ENCODE data around the gene AKNA. TPM values are rescaled to one million over a fixed set of nuclear protein-coding genes. Genes with fewer than 3 reads are reported as not detected.

The AKNA gene
- total RNA-seq, 3 donors from 2014 or later, result 29.3 to 45.1 (median 44.9) TPM

GRCh38 chr9:114400772-114401171 lies 13.0 kb upstream of the AKNA start:
- H3K4me1 ChIP-seq (ENCODE audit: low read depth), result peaks cover 35% of the 10 kb centered on the region
- no peaks in the 10 kb centered on the region for H3K36me3 ChIP-seq (ENCODE audit: low read depth)
- no peaks in the 10 kb centered on the region for H3K9me3 ChIP-seq
- DNase-seq, result peak in 1 of 3 donors; percentile 7
- no peak overlapping the region for H3K4me3 ChIP-seq
- no peak for ATAC-seq
- intact Hi-C loops (cut with DNase I, micrococcal nuclease), result loop anchor here in 1 of 2 donors (10.0 kb wide), 1 partner anchor 94 kb away; no protein-coding TSS in a partner anchor
- TF ChIP-seq, protein P1, sequence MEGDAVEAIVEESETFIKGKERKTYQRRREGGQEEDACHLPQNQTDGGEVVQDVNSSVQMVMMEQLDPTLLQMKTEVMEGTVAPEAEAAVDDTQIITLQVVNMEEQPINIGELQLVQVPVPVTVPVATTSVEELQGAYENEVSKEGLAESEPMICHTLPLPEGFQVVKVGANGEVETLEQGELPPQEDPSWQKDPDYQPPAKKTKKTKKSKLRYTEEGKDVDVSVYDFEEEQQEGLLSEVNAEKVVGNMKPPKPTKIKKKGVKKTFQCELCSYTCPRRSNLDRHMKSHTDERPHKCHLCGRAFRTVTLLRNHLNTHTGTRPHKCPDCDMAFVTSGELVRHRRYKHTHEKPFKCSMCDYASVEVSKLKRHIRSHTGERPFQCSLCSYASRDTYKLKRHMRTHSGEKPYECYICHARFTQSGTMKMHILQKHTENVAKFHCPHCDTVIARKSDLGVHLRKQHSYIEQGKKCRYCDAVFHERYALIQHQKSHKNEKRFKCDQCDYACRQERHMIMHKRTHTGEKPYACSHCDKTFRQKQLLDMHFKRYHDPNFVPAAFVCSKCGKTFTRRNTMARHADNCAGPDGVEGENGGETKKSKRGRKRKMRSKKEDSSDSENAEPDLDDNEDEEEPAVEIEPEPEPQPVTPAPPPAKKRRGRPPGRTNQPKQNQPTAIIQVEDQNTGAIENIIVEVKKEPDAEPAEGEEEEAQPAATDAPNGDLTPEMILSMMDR (IDR thresholded peaks at IDR 0.05), result no peak

GRCh38 chr9:114400219-114400618 lies 12.4 kb upstream of the AKNA start:
- no peak for ATAC-seq

DNA sequence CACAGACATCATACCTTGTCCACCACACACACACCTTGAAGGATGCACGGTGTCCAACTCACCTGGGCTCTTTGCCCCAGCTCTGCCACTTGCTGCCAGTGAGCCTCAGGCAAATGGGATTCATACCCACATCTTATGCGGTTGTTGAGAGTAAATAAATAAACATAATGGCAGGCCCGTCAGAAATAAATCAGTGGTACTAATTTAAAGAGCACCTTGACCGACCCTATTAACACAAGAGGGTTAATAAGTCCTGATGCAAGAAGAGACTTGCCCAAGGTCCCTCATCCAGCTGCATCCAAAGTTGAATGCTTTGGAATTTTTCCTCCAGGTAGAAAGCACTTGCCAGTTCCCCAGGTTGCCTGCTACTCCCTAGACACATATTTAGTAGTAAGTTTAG lies 11.6 kb upstream of the AKNA start:
- peaks cover 46% of the 10 kb centered on the region for H3K4me1 ChIP-seq (ENCODE audit: low read depth)
- H3K9me3 ChIP-seq, result no peaks in the 10 kb centered on the region
- no peak for ATAC-seq
- TF ChIP-seq, protein P1 (IDR thresholded peaks at IDR 0.05), result no peak
- intact Hi-C loops (cut with DNase I, micrococcal nuclease), result no loop called here
- DNase-seq, result no peak
- no peak overlapping the region for H3K4me3 ChIP-seq
- H3K36me3 ChIP-seq (ENCODE audit: low read depth), result no peaks in the 10 kb centered on the region

More at GRCh38 chr9:114400219-114400618, 12.4 kb upstream of the AKNA start:
- Histone ChIP-seq H3K9me3 (no peaks in the 10 kb centered on the region), H3K36me3 (ENCODE audit: low read depth) (no peaks in the 10 kb centered on the region), H3K4me1 (ENCODE audit: low read depth) (peaks cover 38% of the 10 kb centered on the region), H3K4me3 (no peak overlapping the region)
- intact Hi-C loops (cut with DNase I, micrococcal nuclease), result loop anchor here in 1 of 2 donors (10.0 kb wide), 1 partner anchor 95 kb away; no protein-coding TSS in a partner anchor
- DNase-seq, result peak in 1 of 3 donors; percentile 1
- TF ChIP-seq, protein P1 (IDR thresholded peaks at IDR 0.05), result no peak

- Histone ChIP-seq H3K4me1 (ENCODE audit: low read depth) (peaks cover 56% of the 10 kb centered on the region), H3K9me3 (no peaks in the 10 kb centered on the region), H3K36me3 (ENCODE audit: low read depth) (no peaks in the 10 kb centered on the region), H3K4me3 (peak overlapping the region; percentile 38)
- DNase-seq (peak; percentile 99), ATAC-seq (peak; percentile 90)
- intact Hi-C loops (cut with DNase I, micrococcal nuclease), result no loop called here
- TF ChIP-seq, protein P1 (IDR thresholded peaks at IDR 0.05), result no peak
Measured at GRCh38 chr9:114397848-114398605, 10.2 kb upstream of the AKNA start.

GRCh38 chr9:114397219-114397847 lies 9.6 kb upstream of the AKNA start:
- ATAC-seq (peak; percentile 3), DNase-seq (no peak)
- Histone ChIP-seq H3K4me3 (peak overlapping the region; percentile 38), H3K9me3 (no peaks in the 10 kb centered on the region), H3K36me3 (ENCODE audit: low read depth) (no peaks in the 10 kb centered on the region), H3K4me1 (ENCODE audit: low read depth) (peaks cover 58% of the 10 kb centered on the region)
- TF ChIP-seq, protein P1 (IDR thresholded peaks at IDR 0.05), result no peak
- intact Hi-C loops (cut with DNase I, micrococcal nuclease), result no loop called here
